WTC11 (cell line): ENCODE measurements around the gene GALNT16. TPM values are rescaled to one million over a fixed set of nuclear protein-coding genes. Genes with fewer than 3 reads are reported as not detected.

Experiments
- ATAC-seq: fragments of 200-7000 bp; cut with Tn5 transposase; 2 replicates; pipeline ENCODE4 v1.10.0; 2021; ENCODE audit warnings: mild to moderate bottlenecking, moderate library complexity
- CTCF ChIA-PET: fragments of 300-600 bp; sonication (Branson Sonifier 250); formaldehyde crosslinking; loops from one replicate; lab custom pipeline; 2021; ENCODE audit warnings: antibody characterized with exemption; lab: Charles Lee
- POLR2A ChIA-PET: fragments of 350-600 bp; sonication (Branson Sonifier 250); formaldehyde crosslinking; loops from one replicate; lab custom pipeline; 2021; ENCODE audit warnings: antibody characterized with exemption; lab: Charles Lee
- DNase-seq: peaks from one replicate; pipeline ENCODE4 v3.0.0; 2021; ENCODE audit warnings: low spot score
- H3K27ac Mint-ChIP-seq: 2 replicates; pipeline ENCODE4 v1.8.0; 2021; ENCODE audit warnings: mixed read lengths
- H3K27me3 Mint-ChIP-seq: 2 replicates; pipeline ENCODE4 v1.8.0; 2021; ENCODE audit warnings: low read depth, mild to moderate bottlenecking, moderate library complexity, mixed read lengths
- H3K36me3 Mint-ChIP-seq: 2 replicates; pipeline ENCODE4 v1.8.0; 2021; ENCODE audit warnings: mixed read lengths
- H3K4me1 Mint-ChIP-seq: 2 replicates; pipeline ENCODE4 v1.8.0; 2022; ENCODE audit warnings: mixed read lengths
- H3K4me3 Mint-ChIP-seq: 2 replicates; pipeline ENCODE4 v1.8.0; 2021; ENCODE audit warnings: mild to moderate bottlenecking, moderate library complexity, mixed read lengths
- H3K9me3 Mint-ChIP-seq: 2 replicates; pipeline ENCODE4 v1.8.0; 2021; ENCODE audit warnings: mixed read lengths
- ETV6 ChIP-seq: sonication (generic); formaldehyde crosslinking; IDR thresholded peaks from 2 replicates; pipeline ENCODE4 v1.8.1; 2022; ENCODE audit warnings: mild to moderate bottlenecking, missing genetic modification reagents
- FOXP1 ChIP-seq: sonication (generic); formaldehyde crosslinking; IDR thresholded peaks from 2 replicates; pipeline ENCODE4 v1.8.0; 2022; ENCODE audit warnings: missing genetic modification reagents, mild to moderate bottlenecking, moderate library complexity, borderline replicate concordance
- GTF2I ChIP-seq: fragments of 250-450 bp; sonication (Bioruptor Pico); conservative IDR thresholded peaks from 2 replicates; pipeline ENCODE4 v1.4.0; 2021; ENCODE audit warnings: mild to moderate bottlenecking
- HMGA2 ChIP-seq: fragments of 250-450 bp; sonication (Bioruptor Pico); IDR thresholded peaks from 2 replicates; pipeline ENCODE4 v1.4.0; 2021; ENCODE audit warnings: mild to moderate bottlenecking, moderate library complexity
- JUN ChIP-seq: sonication (generic); formaldehyde crosslinking; IDR thresholded peaks from 2 replicates; pipeline ENCODE4 v1.8.0; 2023; ENCODE audit warnings: mild to moderate bottlenecking, missing genetic modification reagents
- NFE2L1 ChIP-seq: sonication (generic); formaldehyde crosslinking; IDR thresholded peaks from 2 replicates; pipeline ENCODE4 v1.8.1; 2023; ENCODE audit warnings: missing genetic modification reagents
- NR3C1 ChIP-seq: sonication (generic); formaldehyde crosslinking; conservative IDR thresholded peaks from 2 replicates; pipeline ENCODE4 v1.8.1; 2023; ENCODE audit warnings: low read depth, mild to moderate bottlenecking, missing genetic modification reagents
- SMAD4 ChIP-seq: sonication (generic); formaldehyde crosslinking; IDR thresholded peaks from 2 replicates; pipeline ENCODE4 v1.8.0; 2022; ENCODE audit warnings: mild to moderate bottlenecking, missing genetic modification reagents
- TCF7 ChIP-seq: sonication (generic); formaldehyde crosslinking; IDR thresholded peaks from 2 replicates; pipeline ENCODE4 v1.8.0; 2022; ENCODE audit warnings: mild to moderate bottlenecking, low read depth, missing genetic modification reagents, moderate library complexity
- TP53 ChIP-seq: sonication (generic); formaldehyde crosslinking; IDR thresholded peaks from 2 replicates; pipeline ENCODE4 v1.8.1; 2023; ENCODE audit warnings: mild to moderate bottlenecking, missing genetic modification reagents
- ZBTB21 ChIP-seq: sonication (generic); formaldehyde crosslinking; IDR thresholded peaks from 2 replicates; pipeline ENCODE4 v1.8.1; 2023; ENCODE audit warnings: mild to moderate bottlenecking, missing genetic modification reagents, borderline replicate concordance
- ZNF263 ChIP-seq: sonication (generic); formaldehyde crosslinking; IDR thresholded peaks from 2 replicates; pipeline ENCODE4 v1.8.1; 2022; ENCODE audit warnings: low read depth, mild to moderate bottlenecking, moderate library complexity, missing genetic modification reagents
- ZNF416 ChIP-seq: fragments of 250-450 bp; sonication (Bioruptor Pico); IDR thresholded peaks from 2 replicates; pipeline ENCODE4 v1.9.0; 2021; ENCODE audit warnings: mild to moderate bottlenecking, inconsistent platforms
- ZNF671 ChIP-seq: fragments of 250-450 bp; sonication (Bioruptor Pico); IDR thresholded peaks from 2 replicates; pipeline ENCODE4 v1.8.0; 2021; ENCODE audit warnings: mild to moderate bottlenecking
- total RNA-seq: library from RNA; stranded (reverse); gene quantifications from 3 replicates; pipeline ENCODE4 v1.2.3, GENCODE V29; 2021
- TF ChIP-seq, protein P1 (sequence below): sonication (generic); formaldehyde crosslinking; conservative IDR thresholded peaks from 2 replicates; pipeline ENCODE4 v1.8.1; 2022; ENCODE audit warnings: mild to moderate bottlenecking, missing genetic modification reagents
- TF ChIP-seq, protein P2 (sequence below): sonication (generic); formaldehyde crosslinking; IDR thresholded peaks from 2 replicates; pipeline ENCODE4 v1.8.0; 2022; ENCODE audit warnings: mild to moderate bottlenecking, missing genetic modification reagents
- TF ChIP-seq, protein P3 (sequence below): sonication (generic); formaldehyde crosslinking; IDR thresholded peaks from 2 replicates; pipeline ENCODE4 v1.8.1; 2023; ENCODE audit warnings: mild to moderate bottlenecking, missing genetic modification reagents, moderate library complexity
- TF ChIP-seq, protein P4 (sequence below): sonication (generic); formaldehyde crosslinking; IDR thresholded peaks from 2 replicates; pipeline ENCODE4 v1.8.1; 2023; ENCODE audit warnings: mild to moderate bottlenecking, missing genetic modification reagents, moderate library complexity
- TF ChIP-seq, protein P5 (sequence below): sonication (generic); formaldehyde crosslinking; IDR thresholded peaks from 2 replicates; pipeline ENCODE4 v1.8.1; 2022; ENCODE audit warnings: missing genetic modification reagents, borderline replicate concordance
- TF ChIP-seq, protein P6 (sequence below): fragments of 250-450 bp; sonication (Bioruptor Pico); IDR thresholded peaks from 2 replicates; pipeline ENCODE4 v1.9.0; 2021; ENCODE audit warnings: mild to moderate bottlenecking
- TF ChIP-seq, protein P7 (sequence below): fragments of 250-450 bp; sonication (Bioruptor Pico); IDR thresholded peaks from 2 replicates; pipeline ENCODE4 v1.9.0; 2021; ENCODE audit warnings: mild to moderate bottlenecking, borderline replicate concordance

Gene GALNT16
- total RNA-seq, 1 experiment from 2014 or later: 4.5 TPM

DNA sequence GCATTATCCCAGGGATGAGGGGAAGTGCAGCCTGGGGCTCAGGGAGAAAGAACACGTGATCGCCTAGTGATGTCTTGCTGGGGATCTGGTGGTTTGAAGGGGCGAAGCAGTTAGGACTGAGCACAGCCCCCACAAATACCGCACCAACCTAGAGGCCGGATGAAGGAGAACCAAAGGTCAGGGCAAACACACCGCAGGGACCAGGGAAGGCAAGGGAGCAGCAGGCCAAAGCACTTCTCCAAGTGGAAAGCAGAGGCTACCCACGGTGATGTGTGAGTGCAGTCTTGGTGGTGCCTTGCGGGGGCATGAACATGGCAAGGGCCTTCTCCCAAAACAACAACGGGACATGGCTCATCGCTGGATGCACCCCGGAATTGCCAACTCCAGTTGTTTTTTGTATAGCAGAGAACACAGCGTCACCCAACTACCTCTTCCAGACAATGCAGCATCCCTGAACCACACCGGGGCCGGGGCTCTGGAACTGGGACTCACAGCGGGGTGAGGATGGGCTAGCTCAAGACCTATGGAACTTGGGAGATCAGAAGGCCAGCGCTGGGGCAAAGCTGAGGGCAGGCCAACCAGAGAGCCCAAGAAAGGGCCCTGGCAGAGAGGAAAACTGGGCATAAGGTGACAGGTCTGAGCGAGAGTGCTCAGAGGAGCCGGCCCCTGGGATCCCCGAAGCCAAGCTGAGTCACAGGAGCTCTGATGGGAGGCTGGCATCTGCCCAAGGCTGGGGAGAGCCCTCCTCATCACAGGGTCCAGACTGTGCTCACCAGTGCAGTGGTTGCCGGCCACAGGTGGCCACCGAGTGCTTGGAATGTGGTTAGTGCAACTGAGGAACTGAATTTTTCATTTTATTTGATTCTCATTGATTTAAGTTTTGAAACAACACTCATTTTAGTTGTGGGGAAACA, 11.1 kb downstream of the GALNT16 start:
- no peaks in the 10 kb centered on the region for H3K27me3 Mint-ChIP-seq
- TF ChIP-seq HMGA2 (no peak), ZNF263 (CRISPR knock-in tag) (no peak), ZBTB21 (no peak), NR3C1 (CRISPR knock-in tag) (no peak), JUN (no peak), ZNF416 (CRISPR knock-in tag) (no peak), SMAD4 (no peak), TP53 (CRISPR knock-in tag) (no peak), FOXP1 (CRISPR knock-in tag) (no peak), NFE2L1 (no peak), ETV6 (no peak), ZNF671 (CRISPR knock-in tag) (no peak), TCF7 (CRISPR knock-in tag) (no peak)
- TF ChIP-seq, protein P1, sequence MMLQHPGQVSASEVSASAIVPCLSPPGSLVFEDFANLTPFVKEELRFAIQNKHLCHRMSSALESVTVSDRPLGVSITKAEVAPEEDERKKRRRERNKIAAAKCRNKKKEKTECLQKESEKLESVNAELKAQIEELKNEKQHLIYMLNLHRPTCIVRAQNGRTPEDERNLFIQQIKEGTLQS (CRISPR knock-in tag): no peak
- TF ChIP-seq, protein P2, sequence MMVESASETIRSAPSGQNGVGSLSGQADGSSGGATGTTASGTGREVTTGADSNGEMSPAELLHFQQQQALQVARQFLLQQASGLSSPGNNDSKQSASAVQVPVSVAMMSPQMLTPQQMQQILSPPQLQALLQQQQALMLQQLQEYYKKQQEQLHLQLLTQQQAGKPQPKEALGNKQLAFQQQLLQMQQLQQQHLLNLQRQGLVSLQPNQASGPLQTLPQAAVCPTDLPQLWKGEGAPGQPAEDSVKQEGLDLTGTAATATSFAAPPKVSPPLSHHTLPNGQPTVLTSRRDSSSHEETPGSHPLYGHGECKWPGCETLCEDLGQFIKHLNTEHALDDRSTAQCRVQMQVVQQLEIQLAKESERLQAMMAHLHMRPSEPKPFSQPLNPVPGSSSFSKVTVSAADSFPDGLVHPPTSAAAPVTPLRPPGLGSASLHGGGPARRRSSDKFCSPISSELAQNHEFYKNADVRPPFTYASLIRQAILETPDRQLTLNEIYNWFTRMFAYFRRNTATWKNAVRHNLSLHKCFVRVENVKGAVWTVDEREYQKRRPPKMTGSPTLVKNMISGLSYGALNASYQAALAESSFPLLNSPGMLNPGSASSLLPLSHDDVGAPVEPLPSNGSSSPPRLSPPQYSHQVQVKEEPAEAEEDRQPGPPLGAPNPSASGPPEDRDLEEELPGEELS (CRISPR knock-in tag): no peak
- TF ChIP-seq, protein P3, sequence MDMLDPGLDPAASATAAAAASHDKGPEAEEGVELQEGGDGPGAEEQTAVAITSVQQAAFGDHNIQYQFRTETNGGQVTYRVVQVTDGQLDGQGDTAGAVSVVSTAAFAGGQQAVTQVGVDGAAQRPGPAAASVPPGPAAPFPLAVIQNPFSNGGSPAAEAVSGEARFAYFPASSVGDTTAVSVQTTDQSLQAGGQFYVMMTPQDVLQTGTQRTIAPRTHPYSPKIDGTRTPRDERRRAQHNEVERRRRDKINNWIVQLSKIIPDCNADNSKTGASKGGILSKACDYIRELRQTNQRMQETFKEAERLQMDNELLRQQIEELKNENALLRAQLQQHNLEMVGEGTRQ (CRISPR knock-in tag): no peak
- TF ChIP-seq, protein P4, sequence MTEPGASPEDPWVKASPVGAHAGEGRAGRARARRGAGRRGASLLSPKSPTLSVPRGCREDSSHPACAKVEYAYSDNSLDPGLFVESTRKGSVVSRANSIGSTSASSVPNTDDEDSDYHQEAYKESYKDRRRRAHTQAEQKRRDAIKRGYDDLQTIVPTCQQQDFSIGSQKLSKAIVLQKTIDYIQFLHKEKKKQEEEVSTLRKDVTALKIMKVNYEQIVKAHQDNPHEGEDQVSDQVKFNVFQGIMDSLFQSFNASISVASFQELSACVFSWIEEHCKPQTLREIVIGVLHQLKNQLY (CRISPR knock-in tag): no peak
- TF ChIP-seq, protein P5, sequence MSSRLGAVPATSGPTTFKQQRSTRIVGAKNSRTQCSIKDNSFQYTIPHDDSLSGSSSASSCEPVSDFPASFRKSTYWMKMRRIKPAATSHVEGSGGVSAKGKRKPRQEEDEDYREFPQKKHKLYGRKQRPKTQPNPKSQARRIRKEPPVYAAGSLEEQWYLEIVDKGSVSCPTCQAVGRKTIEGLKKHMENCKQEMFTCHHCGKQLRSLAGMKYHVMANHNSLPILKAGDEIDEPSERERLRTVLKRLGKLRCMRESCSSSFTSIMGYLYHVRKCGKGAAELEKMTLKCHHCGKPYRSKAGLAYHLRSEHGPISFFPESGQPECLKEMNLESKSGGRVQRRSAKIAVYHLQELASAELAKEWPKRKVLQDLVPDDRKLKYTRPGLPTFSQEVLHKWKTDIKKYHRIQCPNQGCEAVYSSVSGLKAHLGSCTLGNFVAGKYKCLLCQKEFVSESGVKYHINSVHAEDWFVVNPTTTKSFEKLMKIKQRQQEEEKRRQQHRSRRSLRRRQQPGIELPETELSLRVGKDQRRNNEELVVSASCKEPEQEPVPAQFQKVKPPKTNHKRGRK: no peak
- TF ChIP-seq, protein P6, sequence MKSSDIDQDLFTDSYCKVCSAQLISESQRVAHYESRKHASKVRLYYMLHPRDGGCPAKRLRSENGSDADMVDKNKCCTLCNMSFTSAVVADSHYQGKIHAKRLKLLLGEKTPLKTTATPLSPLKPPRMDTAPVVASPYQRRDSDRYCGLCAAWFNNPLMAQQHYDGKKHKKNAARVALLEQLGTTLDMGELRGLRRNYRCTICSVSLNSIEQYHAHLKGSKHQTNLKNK (CRISPR knock-in tag): no peak
- TF ChIP-seq, all 79 proteins: peak for 0
- ChIA-PET CTCF (interaction anchor here (1.1 to 2.2 kb wide), 2 partner anchors 10 to 17 kb away, joined by 3 to 8 read pairs; no protein-coding TSS in a partner anchor), POLR2A (no interaction called here)
- no peak overlapping the region for H3K27ac Mint-ChIP-seq
- no peaks in the 10 kb centered on the region for H3K4me1 Mint-ChIP-seq
- no peak overlapping the region for H3K4me3 Mint-ChIP-seq
- DNase-seq (no peak), ATAC-seq (no peak)
- H3K9me3 Mint-ChIP-seq: peaks cover 2% of the 10 kb centered on the region; the same call in 1 of the 2 replicates
- no peaks in the 10 kb centered on the region for H3K36me3 Mint-ChIP-seq

DNA sequence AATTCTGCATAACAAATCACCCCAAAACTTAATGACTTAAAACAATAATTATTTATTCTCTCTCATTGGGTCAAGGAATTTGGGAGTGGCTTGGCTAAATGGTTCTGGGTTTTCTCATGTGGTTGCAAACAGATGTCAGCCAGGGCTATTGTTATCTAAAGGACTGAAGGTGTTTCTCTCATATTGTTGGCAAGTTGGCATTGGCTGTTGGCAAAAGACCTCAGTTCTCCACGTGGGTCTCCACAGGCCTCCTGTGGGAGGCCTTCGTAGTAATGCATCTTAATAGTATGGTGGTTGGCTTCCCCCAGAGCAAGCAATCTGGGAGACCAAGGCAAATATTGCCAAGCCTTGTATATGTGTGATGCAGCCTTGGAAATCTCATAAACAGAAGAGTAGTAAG, 14.4 kb downstream of the GALNT16 start:
- POLR2A ChIA-PET: no interaction called here
- no peak for TF ChIP-seq GTF2I (CRISPR knock-in tag)
- TF ChIP-seq, protein P7, sequence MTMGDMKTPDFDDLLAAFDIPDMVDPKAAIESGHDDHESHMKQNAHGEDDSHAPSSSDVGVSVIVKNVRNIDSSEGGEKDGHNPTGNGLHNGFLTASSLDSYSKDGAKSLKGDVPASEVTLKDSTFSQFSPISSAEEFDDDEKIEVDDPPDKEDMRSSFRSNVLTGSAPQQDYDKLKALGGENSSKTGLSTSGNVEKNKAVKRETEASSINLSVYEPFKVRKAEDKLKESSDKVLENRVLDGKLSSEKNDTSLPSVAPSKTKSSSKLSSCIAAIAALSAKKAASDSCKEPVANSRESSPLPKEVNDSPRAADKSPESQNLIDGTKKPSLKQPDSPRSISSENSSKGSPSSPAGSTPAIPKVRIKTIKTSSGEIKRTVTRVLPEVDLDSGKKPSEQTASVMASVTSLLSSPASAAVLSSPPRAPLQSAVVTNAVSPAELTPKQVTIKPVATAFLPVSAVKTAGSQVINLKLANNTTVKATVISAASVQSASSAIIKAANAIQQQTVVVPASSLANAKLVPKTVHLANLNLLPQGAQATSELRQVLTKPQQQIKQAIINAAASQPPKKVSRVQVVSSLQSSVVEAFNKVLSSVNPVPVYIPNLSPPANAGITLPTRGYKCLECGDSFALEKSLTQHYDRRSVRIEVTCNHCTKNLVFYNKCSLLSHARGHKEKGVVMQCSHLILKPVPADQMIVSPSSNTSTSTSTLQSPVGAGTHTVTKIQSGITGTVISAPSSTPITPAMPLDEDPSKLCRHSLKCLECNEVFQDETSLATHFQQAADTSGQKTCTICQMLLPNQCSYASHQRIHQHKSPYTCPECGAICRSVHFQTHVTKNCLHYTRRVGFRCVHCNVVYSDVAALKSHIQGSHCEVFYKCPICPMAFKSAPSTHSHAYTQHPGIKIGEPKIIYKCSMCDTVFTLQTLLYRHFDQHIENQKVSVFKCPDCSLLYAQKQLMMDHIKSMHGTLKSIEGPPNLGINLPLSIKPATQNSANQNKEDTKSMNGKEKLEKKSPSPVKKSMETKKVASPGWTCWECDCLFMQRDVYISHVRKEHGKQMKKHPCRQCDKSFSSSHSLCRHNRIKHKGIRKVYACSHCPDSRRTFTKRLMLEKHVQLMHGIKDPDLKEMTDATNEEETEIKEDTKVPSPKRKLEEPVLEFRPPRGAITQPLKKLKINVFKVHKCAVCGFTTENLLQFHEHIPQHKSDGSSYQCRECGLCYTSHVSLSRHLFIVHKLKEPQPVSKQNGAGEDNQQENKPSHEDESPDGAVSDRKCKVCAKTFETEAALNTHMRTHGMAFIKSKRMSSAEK (CRISPR knock-in tag): no peak
- TF ChIP-seq, protein P6 (CRISPR knock-in tag): no peak

More for the DNA sequence above, 14.4 kb downstream of the GALNT16 start:
- Mint-ChIP-seq H3K4me1 (no peaks in the 10 kb centered on the region), H3K27ac (no peak overlapping the region), H3K9me3 (peaks cover 11% of the 10 kb centered on the region), H3K4me3 (no peak overlapping the region), H3K27me3 (no peaks in the 10 kb centered on the region), H3K36me3 (no peaks in the 10 kb centered on the region)
- no peak for DNase-seq
- ATAC-seq: no peak
- CTCF ChIA-PET: no interaction called here
